ENCODE results near the gene GARNL3.

Gene GARNL3

GRCh38 chr9:127303830-127304229, 39.3 kb downstream of the GARNL3 start:
- Histone ChIP-seq H3K4me1 (ENCODE audit: insufficient read depth, low read length, severe bottlenecking) (peaks cover 9% of the 10 kb centered on the region), H3K9me2 (ENCODE audit: low read depth, low read length) (no peaks in the 10 kb centered on the region), H3K36me3 (ENCODE audit: insufficient read depth, low read length) (no peaks in the 10 kb centered on the region), H3K79me2 (ENCODE audit: insufficient read depth, low read length) (no peaks in the 10 kb centered on the region), H3K9ac (ENCODE audit: low read length) (no peak overlapping the region), H4K20me1 (ENCODE audit: insufficient read depth, low read length) (no peaks in the 10 kb centered on the region), H3K9me3 (ENCODE audit: low read length) (no peaks in the 10 kb centered on the region), H3K4me3 (ENCODE audit: low read depth, low read length, poor library complexity, severe bottlenecking) (no peak overlapping the region), H3F3A (ENCODE audit: insufficient read depth, low read length) (no peaks in the 10 kb centered on the region), H2AFZ (ENCODE audit: low read length) (no peak overlapping the region), H3K27ac (ENCODE audit: low read depth, low read length, poor library complexity, severe bottlenecking) (no peak overlapping the region), H3K27me3 (ENCODE audit: insufficient read depth, low read length) (no peaks in the 10 kb centered on the region), H3K4me2 (ENCODE audit: low read length) (no peak overlapping the region)
- no peak for TF ChIP-seq EZH2 (IDR thresholded peaks at IDR 0.05; ENCODE audit: borderline replicate concordance, low read length)
- TF ChIP-seq CTCF (IDR thresholded peaks at IDR 0.05; ENCODE audit: low read length), result no peak

GRCh38 chr9:127305206-127305837, 40.7 kb downstream of the GARNL3 start:
- no peaks in the 10 kb centered on the region for H3K9me3 ChIP-seq (ENCODE audit: low read length)
- no peaks in the 10 kb centered on the region for H4K20me1 ChIP-seq (ENCODE audit: insufficient read depth, low read length)
- no peak overlapping the region for H3K27ac ChIP-seq (ENCODE audit: low read depth, low read length, poor library complexity, severe bottlenecking)
- no peaks in the 10 kb centered on the region for H3F3A ChIP-seq (ENCODE audit: insufficient read depth, low read length)
- peaks cover 9% of the 10 kb centered on the region for H3K4me1 ChIP-seq (ENCODE audit: insufficient read depth, low read length, severe bottlenecking)
- no peaks in the 10 kb centered on the region for H3K36me3 ChIP-seq (ENCODE audit: insufficient read depth, low read length)
- no peaks in the 10 kb centered on the region for H3K79me2 ChIP-seq (ENCODE audit: insufficient read depth, low read length)
- H3K4me3 ChIP-seq (ENCODE audit: low read depth, low read length, poor library complexity, severe bottlenecking), result no peak overlapping the region
- H3K27me3 ChIP-seq (ENCODE audit: insufficient read depth, low read length), result no peaks in the 10 kb centered on the region
- H3K9me2 ChIP-seq (ENCODE audit: low read depth, low read length), result no peaks in the 10 kb centered on the region
- no peak overlapping the region for H3K9ac ChIP-seq (ENCODE audit: low read length)
- no peak overlapping the region for H2AFZ ChIP-seq (ENCODE audit: low read length)
- H3K4me2 ChIP-seq (ENCODE audit: low read length), result no peak overlapping the region
- no peak for TF ChIP-seq CTCF (IDR thresholded peaks at IDR 0.05; ENCODE audit: low read length)
- no peak for TF ChIP-seq EZH2 (IDR thresholded peaks at IDR 0.05; ENCODE audit: borderline replicate concordance, low read length)

- Histone ChIP-seq H3K4me3 (ENCODE audit: low read depth, low read length, poor library complexity, severe bottlenecking) (no peak overlapping the region), H3F3A (ENCODE audit: insufficient read depth, low read length) (no peaks in the 10 kb centered on the region), H3K9ac (ENCODE audit: low read length) (no peak overlapping the region), H3K79me2 (ENCODE audit: insufficient read depth, low read length) (no peaks in the 10 kb centered on the region), H3K36me3 (ENCODE audit: insufficient read depth, low read length) (no peaks in the 10 kb centered on the region), H3K9me3 (ENCODE audit: low read length) (no peaks in the 10 kb centered on the region), H4K20me1 (ENCODE audit: insufficient read depth, low read length) (no peaks in the 10 kb centered on the region), H2AFZ (ENCODE audit: low read length) (no peak overlapping the region), H3K9me2 (ENCODE audit: low read depth, low read length) (no peaks in the 10 kb centered on the region), H3K27me3 (ENCODE audit: insufficient read depth, low read length) (no peaks in the 10 kb centered on the region), H3K4me1 (ENCODE audit: insufficient read depth, low read length, severe bottlenecking) (peaks cover 9% of the 10 kb centered on the region), H3K27ac (ENCODE audit: low read depth, low read length, poor library complexity, severe bottlenecking) (no peak overlapping the region), H3K4me2 (ENCODE audit: low read length) (no peak overlapping the region)
- TF ChIP-seq EZH2 (IDR thresholded peaks at IDR 0.05; ENCODE audit: borderline replicate concordance, low read length) (no peak), CTCF (IDR thresholded peaks at IDR 0.05; ENCODE audit: low read length) (no peak)
These were observed 41.3 kb downstream of the GARNL3 start for GRCh38 chr9:127305838-127306226.

All from OCI-LY1 (cell line).